Hematopoietic multipotent progenitor cell (in vitro differentiated cells): Measurements from ENCODE around the gene PRRT2. TPM values are rescaled to one million over a fixed set of nuclear protein-coding genes. Genes with fewer than 3 reads are reported as not detected.

Experiments used
- DNase-seq, 3 donors: peaks; one replicate each; pipeline ENCODE4 v3.0.0-alpha.2; 2011 to 2015; ENCODE audit warnings: low read depth in 2 of 3, low spot score in 2 of 3
- small RNA-seq: library from RNA; depleted of rRNA; stranded (forward); fragments of <200 nt; gene quantifications from one replicate; pipeline ENCODE3, GENCODE V24; 2012
- total RNA-seq: library from RNA; depleted of rRNA; stranded (reverse); fragments of >200 nt; gene quantifications from one replicate; pipeline ENCODE4 v1.2.3, GENCODE V29; 2012

The PRRT2 gene
- total RNA-seq, 1 donor: 0.27 TPM

GRCh38 chr16:29858974-29859373, 47.0 kb downstream of the PRRT2 start:
- no peak for DNase-seq

GRCh38 chr16:29860218-29860617, 48.2 kb downstream of the PRRT2 start:
- no peak for DNase-seq

GRCh38 chr16:29862383-29862883, 50.4 kb downstream of the PRRT2 start:
- DNase-seq: peak in 2 of 3 donors; percentile 15

GRCh38 chr16:29862884-29863668, 51.1 kb downstream of the PRRT2 start, which contains the start of gene CDIPT:
Gene CDIPT (minus strand): TSS chr16:29863226. CDS start chr16:29862857, 369 bp downstream.
- peak; percentile 81 to 98 (median 97) for DNase-seq

GRCh38 chr16:29863669-29863984, 51.6 kb downstream of the PRRT2 start:
- no peak for DNase-seq

GRCh38 chr16:29864205-29864604, 52.2 kb downstream of the PRRT2 start:
- no peak for DNase-seq

Small RNAs within 50 kb of the gene (small RNA-seq; reads per million reads assigned to genes)
- gene AC009133.6 (not detected), gene AC120114.4 (not detected)

Other genes starting within 250 kb of the PRRT2 start
- 451 TPM for gene SPN, start 148.9 kb upstream of the PRRT2 start, total RNA-seq
- gene QPRT, start 133.0 kb upstream of the PRRT2 start, total RNA-seq: 12.9 TPM
- 64.9 TPM for gene C16orf54, start 66.2 kb upstream of the PRRT2 start, total RNA-seq
- gene ZG16, start 33.9 kb upstream of the PRRT2 start, total RNA-seq: not detected
- gene KIF22, start 21.4 kb upstream of the PRRT2 start, total RNA-seq: 73.8 TPM
- 711 TPM for gene MAZ, start 5.7 kb upstream of the PRRT2 start, total RNA-seq
- gene PAGR1, start 4.0 kb downstream of the PRRT2 start, total RNA-seq: 24.5 TPM
- gene MVP, start 8.3 kb downstream of the PRRT2 start, total RNA-seq: 118 TPM
- 106 TPM for gene CDIPT, start 51.0 kb downstream of the PRRT2 start, total RNA-seq
- gene SEZ6L2, start 87.4 kb downstream of the PRRT2 start, total RNA-seq: 1.3 TPM
- gene ASPHD1, start 88.3 kb downstream of the PRRT2 start, total RNA-seq: 0.27 TPM
- gene KCTD13, start 114.0 kb downstream of the PRRT2 start, total RNA-seq: 11.3 TPM
- gene TMEM219, start 149.9 kb downstream of the PRRT2 start, total RNA-seq: 64.6 TPM
- 29.1 TPM for gene TAOK2, start 161.7 kb downstream of the PRRT2 start, total RNA-seq
- gene HIRIP3, start 183.4 kb downstream of the PRRT2 start, total RNA-seq: 9.4 TPM
- gene INO80E, start 184.0 kb downstream of the PRRT2 start, total RNA-seq: 21.8 TPM
- gene DOC2A, start 198.8 kb downstream of the PRRT2 start, total RNA-seq: 1.1 TPM
- gene C16orf92, start 211.0 kb downstream of the PRRT2 start, total RNA-seq: not detected
- gene TLCD3B, start 219.1 kb downstream of the PRRT2 start, total RNA-seq: 0.54 TPM